DMS79 (cell line): ENCODE results near the gene LIN54.
A peak's percentile ranks its signal among the peaks of the same experiment; 100 is the strongest.
"Not testable (repeated sequence)": the region's sequence is repeated elsewhere in the genome, so short reads cannot be mapped to it uniquely, and the experiment has no call there.

ENCODE experiments used
- DNase-seq: peaks from one replicate; lab custom pipeline; 2025; lab: John Stamatoyannopoulos, UW

Gene LIN54

GRCh38 chr4:82939414-82939813 lies 71.2 kb downstream of the LIN54 start:
- DNase-seq = no peak

- no peak for DNase-seq
Measured at GRCh38 chr4:82934441-82934840, 76.2 kb downstream of the LIN54 start.

DNA sequence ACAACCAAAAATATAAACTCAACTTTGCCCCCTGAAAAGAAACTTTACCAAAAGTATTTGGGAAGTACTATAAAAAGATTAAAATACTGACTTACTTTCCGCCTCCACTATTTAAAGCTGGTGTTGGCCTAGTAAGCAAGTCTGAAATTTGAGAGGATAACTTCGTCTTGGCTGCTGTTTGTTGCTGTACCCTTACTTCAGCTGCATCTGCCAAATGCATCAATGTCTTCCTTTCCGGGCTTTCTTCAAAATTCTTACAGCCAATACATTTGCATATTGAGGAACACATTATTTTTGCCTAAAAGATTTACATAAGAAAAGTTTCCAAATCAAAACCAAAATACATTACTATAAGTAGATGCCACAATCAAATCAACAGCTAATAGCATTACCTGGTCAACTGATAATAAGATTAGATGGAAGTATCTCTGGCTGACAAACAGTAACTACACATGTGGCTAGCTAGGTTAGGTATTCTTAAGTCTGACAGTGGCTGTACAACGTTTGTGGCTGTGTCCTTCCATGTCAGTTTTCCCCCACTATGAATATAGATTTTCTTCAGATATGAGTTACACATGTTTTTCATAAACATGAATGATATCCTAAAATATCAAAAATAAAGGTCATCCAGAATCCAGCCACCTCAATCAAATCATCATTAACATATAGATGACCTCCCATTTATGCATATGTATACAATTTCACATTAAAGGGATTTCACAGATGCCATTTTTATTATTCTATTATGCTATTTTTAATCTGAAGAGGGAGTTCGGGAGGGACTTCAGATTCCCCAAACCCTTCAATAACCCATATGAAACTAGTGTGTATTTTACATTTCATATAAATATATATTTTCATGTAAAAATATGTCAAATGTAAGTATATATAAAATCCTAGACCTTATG lies 79.5 kb downstream of the LIN54 start:
- no peak for DNase-seq

- DNase-seq = no peak
Measured at GRCh38 chr4:82921795-82922194, 88.8 kb downstream of the LIN54 start.

DNA sequence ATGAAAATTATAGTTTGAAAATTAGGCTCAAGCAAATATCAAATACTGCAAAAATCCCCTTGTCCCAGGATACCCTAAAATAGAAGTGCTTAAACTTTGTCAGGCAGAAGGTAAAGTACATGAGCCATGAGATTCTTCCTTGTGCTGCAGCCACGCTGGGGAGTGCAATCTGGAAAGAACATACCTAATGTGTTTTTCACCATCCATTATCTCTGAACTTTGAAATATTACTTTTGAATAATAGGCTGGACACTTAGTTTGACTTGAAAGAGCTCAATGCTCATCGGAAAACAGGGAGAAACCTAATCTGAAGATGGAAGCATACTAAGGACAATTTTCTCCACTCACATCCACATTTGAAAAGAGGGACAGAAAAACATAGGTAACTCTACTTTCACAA lies 91.2 kb downstream of the LIN54 start:
- DNase-seq = no peak

DNA sequence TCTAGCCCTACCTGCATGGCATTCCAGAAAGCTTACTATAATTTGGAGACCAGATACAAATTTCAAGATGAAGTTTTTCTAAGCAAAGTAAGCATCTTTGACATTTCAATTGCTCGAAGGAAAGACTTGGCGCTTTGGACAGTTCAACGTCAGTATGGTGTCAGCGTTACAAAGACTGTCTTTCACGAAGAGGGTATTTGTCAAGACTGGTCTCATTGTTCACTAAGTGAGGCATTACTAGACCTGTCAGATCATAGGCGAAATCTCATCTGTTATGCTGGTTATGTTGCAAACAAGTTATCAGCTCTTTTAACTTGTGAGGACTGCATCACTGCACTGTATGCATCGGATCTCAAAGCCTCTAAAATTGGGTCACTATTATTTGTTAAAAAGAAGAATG lies 92.5 kb downstream of the LIN54 start:
- DNase-seq = no peak

DNA sequence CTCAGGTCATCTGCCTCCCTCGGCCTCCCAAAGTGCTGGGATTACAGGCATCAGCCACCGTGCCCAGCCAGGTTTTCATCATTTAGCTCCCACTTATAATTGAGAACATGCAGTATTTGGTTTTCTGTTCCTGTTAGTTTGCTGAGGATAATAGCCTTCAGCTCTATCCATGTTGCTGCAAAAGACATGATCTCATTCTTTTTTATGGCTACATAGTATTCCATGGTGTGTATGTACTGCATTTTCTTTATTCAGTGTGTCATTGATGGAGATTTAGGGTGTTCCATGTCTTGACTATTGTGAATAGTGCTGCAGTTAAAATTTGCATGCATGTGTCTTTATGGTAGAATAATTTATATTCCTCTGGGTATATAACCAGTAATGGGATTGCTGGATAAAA lies 96.7 kb downstream of the LIN54 start:
- DNase-seq = not testable (repeated sequence)

DNA sequence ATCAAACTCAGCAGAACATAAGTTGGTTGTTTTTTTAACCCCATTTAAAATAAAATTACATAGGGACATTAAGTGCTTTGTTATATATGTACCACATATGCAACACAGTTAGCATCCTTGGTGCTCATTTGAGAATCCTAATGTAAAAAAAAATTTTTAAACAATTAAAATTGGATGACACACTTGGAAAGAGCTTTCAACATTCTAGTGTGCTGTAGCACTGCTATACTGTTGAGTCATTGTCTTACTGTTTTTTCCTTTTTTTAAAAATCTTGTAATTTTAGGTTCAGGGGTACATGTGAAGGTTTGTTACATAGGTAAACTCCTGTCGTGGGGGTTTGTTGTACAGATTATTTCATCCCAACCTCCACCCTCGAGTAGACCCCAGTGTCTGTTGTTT lies 97.3 kb downstream of the LIN54 start:
- DNase-seq = no peak

- no peak for DNase-seq
Measured at GRCh38 chr4:82909326-82909725, 101.3 kb downstream of the LIN54 start.

DNA sequence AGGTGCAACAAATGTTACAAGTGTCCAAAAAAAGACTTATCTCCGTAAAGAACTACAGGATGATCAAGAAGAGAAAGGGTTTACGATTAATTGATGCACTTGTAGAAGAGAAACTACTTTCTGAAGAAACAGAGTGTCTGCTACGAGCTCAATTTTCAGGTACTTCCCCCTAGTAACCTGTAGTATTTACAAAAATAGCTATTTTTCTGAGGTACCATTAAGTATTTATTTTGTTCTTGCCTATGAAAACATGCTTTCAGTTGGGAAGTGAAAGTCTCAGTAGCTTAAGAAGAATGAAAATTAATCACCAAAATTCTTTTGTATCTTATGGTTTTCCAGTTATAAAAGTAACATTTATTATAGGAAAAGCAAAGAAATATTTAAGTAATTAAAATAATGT lies 104.2 kb downstream of the LIN54 start:
- no peak for DNase-seq

GRCh38 chr4:82905205-82905604 lies 105.4 kb downstream of the LIN54 start:
- DNase-seq = no peak

DNA sequence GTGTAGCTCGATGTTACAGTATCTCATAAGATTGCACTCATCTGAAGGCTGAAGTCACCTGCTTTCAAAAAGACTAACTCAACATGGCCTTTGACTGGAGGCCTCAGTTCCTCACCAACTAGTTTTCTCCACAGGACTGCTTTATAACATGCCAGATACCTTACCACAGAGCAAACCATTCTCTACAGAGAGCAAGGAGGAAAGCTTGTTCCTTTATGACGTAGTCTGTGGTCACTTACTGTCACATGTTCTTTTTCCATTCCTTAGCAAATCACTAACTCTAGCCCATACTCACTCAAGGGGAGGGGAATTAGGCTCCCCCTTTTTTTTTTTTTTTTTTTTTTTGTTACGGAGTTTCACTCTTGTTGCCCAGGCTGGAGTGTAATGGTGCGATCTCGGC lies 106.9 kb downstream of the LIN54 start:
- DNase-seq = no peak

- DNase-seq = no peak
Measured at GRCh38 chr4:82901183-82901718, 109.4 kb downstream of the LIN54 start.

GRCh38 chr4:82900411-82901182 lies 110.0 kb downstream of the LIN54 start, which contains the start of gene THAP9:
Gene THAP9 (plus strand): TSS chr4:82900735. CDS start chr4:82900803, 68 bp downstream.
- DNase-seq = peak; percentile 96

- peak; percentile 39 for DNase-seq
Measured at GRCh38 chr4:82900066-82900410, 110.6 kb downstream of the LIN54 start.

GRCh38 chr4:82899374-82900065 lies 111.1 kb downstream of the LIN54 start:
- no peak for DNase-seq

DNA sequence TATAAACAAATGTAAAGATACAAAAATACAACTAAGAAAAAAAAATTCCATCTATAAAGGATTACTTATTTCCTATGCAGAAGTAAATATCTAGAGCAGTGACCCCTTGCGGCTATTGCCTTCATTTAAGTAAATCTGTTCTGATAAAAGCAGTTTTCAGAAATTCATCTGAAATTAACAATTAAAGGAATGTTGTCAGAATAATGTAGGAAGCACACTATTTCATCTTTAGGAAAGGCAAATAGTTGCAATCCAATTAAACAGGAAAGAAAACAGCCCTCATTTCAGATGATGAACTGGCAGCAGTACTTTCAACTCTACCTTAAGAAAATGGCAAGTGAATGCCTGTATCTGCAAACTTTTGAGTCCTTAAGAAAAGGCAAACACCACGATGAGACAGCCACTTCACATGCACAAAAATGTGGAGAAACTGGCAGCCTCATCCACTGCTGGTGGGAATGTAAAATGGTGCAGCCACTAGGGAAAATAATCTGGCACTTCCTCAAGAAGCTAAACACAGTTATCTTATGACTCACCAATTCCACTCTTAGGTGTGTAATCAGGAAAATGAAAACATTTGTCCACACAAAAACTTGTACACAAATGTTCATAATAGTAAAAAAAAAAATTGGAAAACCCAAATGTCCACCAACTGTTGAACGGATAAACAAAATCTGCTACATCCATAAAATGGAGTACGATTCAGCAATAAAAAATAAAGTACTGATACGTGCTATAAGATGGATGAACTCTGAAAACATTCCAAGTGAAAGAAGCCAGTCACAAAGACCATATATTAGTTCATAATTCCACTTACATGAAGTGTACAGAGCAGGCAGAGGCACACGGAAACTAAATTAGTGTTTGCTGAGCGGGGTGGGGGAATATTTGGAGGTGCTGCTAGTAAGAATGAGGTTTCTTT lies 112.0 kb downstream of the LIN54 start:
- DNase-seq = no peak

- DNase-seq = no peak
Measured at GRCh38 chr4:82896755-82897154, 113.9 kb downstream of the LIN54 start.

DNA sequence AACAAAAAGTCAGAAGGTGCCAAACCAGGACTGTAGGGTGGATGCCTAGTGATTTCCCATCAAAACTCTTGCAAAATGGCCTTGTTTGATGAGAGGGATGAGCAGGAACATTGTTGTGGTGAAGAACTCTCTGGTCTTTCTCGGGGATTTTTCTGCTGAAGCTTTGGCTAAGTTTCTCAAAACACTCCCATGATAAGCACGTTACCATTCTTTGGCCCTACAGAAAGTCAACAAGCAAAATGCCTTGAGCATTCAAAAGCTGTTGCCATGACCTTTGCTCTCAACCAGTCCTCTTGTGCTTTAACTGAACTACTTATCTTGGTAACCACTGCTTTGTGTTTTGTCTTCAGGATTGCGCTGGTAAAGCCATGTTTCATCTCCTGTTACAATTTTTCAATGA lies 116.7 kb downstream of the LIN54 start:
- DNase-seq = no peak

DNA sequence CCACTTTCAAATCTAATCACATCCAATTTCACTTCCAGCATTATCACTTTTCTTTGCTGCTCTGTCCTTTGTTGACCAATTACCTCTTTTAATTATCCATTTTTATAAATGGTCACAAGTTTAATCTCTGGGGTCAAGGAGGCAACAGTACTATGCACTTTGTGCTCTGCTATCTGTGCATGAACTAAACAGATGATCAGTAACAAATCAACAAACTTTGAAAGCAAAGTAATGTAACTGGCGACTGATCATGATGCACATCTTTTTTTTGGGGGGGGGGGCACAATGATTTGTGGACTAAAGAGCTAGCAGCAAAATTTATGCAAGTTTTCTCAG lies 118.2 kb downstream of the LIN54 start:
- DNase-seq = no peak

DNA sequence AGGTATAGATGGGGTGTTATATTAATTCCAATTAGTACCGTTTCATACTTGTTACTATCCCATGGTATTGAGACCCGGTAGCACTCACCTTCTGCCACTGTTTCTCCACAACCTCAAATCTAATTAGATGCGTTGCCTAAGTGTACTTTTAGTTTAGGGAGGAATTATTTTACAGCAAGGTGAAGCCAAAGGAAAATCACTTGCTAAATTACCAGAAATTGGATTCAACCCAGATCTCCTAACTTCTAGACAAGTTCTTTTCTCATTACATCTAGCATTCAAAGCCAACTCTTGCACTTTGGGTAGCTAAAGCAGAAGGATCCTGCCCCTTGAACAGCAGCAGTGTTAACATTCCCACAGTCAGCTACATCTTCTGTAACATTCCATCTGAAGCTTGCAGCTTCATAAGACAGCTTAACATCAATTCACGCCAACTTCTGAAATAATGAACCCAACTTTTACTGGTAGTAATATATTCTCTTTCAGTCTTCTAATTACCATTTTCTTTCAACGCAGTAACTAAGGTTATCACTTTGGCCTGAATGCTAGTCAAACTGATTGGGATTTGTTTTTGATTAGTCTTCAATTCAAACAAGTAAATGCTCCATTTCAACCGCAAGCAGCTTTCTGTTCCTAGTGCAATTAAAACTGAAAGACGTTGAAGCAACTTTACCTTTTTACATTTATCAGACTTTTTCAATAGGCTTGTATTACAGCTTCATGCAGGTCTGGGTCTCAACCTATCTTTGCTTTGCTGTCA lies 118.7 kb downstream of the LIN54 start:
- DNase-seq = no peak
